GM21447 (cell line): ENCODE measurements around the gene RAB6B.
"Not testable (repeated sequence)": the region's sequence is repeated elsewhere in the genome, so short reads cannot be mapped to it uniquely, and the experiment has no call there.

Source experiments
- ATAC-seq: cut with Tn5 transposase; IDR thresholded peaks from one replicate; pipeline ENCODE4 v1.9.1; 2021; ENCODE audit not compliant: unreplicated experiment

Gene RAB6B

DNA sequence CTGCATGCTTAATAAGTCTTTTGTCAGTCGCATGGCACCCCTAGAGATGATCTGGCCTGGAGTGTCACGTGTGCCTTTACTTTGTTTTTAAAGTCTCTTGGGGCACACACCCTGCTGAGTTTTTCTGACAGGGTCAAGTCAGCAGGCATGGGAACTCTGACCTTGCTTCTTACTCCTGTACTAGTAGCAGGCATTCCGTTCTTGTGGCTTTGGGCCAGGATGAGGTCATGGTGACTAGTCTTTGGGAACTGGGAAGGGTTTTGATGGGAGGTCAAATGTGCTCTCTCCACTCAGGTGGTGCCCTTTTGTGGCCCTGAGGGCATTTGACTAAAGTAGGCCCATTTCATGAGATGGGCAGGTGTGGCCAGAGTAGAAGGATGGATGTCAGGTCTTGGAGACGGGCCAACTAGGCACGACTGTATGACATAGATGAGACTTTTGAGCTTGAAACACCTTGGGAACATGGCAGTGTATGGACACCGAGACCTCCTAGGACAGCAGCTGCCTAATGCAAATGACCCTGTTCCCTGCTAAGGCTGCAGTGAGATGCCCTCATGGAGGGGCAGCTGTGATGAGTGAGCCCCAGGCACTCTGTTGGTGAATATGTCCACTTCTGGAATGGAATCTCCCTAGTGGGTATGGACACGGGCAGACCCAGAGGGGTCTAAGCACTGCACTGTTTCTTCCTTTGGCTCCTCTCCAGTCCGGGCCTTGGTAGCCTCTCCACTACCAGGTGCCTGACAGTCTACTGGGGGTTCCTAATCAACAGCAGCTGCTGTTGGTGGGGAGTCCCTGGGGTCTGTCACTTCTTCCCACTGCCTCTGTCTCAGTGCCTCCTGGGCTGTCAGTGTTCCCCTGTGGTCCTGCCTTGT is 73.7 kb downstream of the RAB6B start:
- ATAC-seq: no peak

DNA sequence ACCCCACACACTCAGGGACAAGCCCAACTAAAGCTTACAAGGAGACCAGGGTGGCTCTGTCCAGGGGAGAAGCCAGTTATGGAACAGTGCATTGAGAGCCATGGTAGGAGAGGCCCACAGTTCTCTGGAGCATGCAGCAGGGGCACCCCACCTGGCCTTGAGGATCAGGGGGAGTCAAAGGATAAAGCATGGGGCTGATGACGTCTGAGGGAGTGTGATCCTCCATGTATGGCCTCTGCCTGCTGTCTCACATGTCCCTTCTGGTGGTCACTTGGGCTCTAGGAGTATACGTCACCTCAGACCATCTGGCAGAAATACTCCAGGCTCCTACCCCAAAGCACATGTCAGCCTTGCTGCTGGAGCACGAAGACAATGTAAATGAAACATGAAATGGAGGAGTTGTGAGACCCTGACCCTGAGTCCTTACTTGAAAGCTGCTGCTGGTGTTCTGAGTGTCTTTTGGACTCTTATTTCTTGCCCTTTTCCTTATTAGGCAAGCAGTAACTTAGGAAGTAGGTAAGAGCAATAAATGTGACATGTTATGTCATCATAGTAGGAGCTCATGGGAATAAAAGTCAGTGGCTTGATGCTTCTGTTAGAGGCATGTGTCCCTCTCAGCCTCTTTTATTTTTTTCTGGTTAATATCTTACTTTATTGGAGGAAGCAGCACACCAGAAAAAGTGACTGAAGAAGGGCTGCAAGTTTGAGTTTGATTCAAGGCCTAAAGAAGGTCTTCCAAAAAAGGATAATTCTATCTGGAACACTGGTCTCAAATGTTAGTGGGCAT is 74.6 kb downstream of the RAB6B start:
- ATAC-seq: no peak

DNA sequence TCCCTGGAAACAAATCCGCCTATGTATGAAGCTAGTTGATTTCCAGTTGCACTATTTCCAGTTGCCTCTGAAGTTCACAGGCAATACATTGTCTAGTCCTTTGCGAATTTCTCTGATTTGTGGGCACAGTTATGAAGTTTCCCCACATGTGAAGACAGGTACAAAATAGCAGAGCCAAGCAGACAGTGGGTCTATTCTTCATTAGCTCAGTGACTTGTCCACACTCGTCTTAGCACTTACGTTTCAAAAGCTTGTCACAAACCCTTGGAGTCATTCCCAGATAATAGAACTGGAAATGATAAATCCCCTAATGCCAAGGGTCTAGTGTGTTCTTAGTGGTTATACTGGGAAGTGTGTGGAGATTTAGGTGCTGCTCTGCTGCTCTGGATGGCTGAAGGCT is 75.6 kb downstream of the RAB6B start:
- no peak for ATAC-seq

DNA sequence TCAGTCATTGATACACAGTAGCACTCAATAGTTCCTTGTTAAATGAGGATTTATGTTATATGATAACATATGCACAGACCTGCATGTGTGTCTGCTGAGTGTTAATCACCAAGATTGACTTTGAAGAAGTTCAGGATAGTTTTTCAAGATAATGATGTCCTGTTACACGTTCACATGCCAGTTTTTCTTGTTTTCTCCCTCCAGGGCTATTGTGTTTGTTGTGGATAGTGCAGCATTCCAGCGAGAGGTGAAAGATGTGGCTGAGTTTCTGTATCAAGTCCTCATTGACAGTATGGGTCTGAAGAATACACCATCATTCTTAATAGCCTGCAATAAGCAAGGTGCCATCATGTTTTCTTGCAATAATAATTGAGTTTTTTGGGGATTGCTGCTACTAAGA is 80.3 kb downstream of the RAB6B start:
- ATAC-seq: no peak

DNA sequence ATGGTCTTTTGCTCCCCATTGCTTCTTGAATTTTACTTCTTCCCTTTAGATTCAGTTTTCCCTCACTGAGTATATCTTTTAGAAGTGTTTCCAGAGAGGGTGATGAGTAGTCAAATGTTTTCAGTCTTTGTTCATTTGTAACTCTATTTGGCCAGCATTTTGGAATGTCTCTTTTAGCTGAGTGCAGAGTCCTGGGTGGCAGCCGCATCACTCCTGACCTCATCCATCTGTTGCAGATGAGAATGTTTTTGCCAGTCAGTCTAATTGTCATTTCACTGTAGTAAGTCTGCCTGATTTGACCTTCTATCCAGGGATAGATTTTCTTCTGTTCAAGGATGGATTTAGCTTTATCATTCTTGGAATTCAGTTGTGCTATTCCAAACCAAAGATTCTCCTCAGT is 82.8 kb downstream of the RAB6B start:
- ATAC-seq: no peak

DNA sequence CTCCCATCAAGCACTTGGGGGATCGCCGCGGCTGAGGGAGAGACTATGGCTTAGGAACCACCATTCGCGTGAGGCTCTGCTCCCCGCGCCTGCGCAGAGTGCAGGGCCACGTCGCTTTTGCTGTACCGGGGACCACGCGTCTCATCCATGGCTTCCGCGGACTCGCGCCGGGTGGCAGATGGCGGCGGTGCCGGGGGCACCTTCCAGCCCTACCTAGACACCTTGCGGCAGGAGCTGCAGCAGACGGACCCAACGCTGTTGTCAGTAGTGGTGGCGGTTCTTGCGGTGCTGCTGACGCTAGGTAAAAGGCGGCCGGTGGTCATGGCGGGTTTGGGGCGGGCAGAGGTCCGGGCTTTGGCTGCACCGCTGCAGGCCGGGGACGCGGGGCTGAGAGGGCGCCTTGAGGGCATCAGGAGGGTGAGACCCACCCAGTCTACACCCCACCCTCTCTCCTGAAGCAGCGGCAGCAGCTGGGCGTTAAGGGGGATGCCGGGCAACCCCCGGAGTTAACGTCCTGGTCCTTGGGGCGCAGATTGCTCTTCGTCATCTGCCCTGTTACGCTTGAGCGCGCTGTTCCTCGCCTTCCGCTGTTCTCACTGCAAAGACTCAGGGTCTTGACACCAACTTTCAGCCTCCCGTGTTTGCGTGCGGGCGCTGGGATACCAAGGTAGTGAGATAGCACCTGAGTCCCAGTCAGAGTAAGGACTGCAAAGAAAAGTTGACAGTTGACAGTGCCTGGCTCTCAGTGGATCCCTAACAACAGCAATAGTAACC is 89.8 kb downstream of the RAB6B start, which contains the start of gene SRPRB:
TSS of gene SRPRB (plus strand) at position 114 of the 774 bp plus-strand sequence. CDS start at position 148, 34 bp downstream.
- ATAC-seq: peak; percentile 98

DNA sequence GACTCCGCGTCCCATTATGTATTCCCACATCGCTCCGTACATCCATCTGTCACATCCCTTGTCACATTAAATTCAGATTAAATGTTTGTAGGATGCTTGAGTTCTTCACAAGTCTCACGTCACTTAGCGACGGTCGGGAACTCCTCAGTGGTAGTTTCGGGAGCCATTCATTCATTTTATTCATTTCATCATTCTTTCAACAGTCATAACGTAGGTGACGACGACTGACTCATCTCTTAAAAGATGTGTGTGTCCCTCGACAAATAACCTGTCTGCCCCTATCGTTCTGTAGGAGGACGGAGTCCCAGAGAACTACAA is 90.3 kb downstream of the RAB6B start:
- ATAC-seq: no peak

DNA sequence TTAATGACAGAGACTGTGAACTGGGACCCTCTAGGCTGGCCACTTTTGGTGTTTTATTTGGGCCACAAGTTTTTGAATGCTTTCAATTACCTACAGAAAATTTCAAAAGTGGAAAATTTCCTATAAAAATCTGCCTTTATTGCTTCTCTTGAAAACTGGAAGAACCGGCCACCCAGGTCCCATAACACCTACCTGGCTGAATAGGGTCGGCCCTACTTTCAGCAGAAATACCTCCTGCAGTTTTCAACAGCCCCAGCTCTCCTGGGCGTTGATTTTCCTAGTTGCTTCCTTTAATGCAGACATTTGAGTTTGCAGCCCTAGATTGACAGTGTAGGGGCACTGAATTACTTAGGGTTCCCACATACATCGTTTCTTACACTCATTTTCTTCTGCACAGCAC is 90.8 kb downstream of the RAB6B start:
- no peak for ATAC-seq

DNA sequence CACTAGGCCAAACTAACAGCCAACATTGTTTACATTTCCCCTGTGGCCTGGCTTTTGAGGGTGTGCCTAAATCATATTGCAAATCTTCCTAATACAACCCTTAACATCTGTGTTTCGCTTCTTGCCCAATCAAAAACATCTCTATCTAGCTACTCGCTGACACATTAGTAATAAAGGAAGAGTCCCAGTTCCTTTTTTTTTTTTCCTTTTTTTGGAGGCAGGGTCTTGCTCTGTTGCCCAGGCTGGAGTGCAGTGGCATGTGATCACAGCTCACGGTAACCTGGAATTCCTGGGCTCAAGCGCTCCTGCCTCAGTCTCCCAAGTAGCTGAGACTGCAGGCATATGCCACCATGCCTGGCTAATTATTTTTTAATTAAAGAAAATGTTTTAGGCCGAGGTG is 92.2 kb downstream of the RAB6B start:
- ATAC-seq: no peak

DNA sequence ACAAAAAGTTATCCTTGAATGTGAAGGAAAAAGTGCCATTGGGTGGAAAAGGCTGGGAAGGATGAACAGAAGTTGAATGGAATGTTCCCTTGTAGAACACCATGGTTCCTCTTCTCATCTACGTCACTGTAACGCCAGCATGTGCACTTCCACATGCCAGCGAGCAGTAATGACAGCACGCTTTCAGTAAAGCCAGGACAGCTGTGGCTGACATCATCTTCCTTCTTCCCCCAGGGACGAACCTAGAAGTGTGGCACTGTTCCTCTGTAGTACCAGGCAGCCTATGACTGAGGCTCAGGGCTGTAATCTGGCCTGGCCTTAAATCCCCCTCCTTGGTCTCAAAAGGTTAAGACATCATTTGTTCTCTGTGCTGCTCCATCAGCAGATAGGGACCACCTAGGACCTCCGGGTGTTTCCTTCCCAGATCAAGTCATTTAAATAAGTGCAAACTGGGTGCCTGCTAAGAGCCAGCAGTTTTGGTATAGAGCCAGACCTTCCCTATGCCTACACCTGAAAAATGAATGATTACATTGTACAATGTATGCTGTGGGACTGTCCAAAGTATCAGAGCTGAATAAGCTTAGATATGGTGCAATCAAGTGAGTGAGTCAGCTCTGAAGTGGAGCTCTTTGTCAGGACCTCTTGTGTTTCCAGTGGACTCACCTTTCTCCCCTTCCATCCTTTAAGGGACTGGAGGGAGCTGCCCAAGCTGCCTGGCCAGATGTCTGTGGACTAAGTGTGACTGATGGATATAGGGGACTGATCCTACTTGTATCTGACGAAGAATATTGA is 95.7 kb downstream of the RAB6B start:
- ATAC-seq: no peak

DNA sequence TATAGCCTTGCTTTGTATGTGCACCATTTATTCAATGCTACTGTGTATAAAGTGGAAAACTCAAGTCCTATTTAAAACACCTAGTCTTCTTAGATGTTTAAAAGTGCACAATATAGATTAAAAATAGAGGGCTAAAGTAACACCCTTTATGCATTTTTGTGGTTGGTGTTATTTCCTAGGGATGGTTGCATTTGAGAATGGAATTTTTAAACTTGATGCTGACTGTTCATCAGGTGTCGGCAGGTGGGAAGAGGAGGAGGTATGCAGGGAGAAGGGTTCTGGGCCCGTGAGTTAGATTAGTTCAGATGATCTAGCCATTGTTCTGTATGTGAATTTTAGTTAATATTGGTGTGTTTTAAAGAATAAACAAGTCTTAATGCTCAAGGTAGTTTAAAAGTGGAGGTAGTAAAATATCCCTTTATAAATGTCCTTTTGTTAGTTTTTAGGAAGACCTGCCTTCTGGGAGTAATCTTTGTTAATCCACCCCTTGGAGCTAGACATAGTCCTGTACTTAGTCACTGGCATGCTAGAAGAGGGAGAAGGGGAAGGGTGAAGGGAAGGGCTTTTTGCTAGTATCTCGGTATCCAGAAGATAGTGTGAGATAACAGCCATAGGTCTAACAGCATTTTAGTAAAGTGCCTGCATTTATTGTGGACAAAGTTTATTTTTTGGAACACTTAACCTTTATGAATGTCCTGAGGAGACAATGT is 98.1 kb downstream of the RAB6B start:
- no peak for ATAC-seq

DNA sequence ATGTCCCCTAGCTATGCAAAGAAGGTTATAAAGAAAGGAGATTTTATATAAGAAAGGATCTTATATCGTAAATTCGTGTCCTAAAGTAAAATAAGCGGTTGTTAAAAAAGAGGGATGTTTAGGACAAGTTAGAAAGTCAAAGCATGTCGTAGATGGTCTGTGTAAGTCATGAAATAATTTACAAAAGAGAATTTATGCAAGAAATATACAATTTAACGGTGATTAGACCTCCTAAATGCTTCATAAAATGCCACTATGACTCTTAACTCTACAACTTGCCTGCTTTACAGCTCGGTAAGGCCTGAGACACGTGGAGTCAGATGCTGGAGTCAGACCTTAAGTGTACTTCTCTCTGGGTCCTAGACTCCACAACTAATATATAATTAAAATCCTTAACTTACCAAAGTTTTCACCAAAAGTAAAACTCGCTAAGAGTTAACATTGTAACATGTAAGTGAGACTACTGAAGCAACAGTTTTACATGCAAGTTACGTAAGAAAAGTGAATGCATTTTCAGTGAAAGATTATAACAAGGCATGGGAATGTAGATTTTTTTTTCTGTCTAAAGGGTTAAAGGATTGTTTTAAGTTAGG is 103.4 kb downstream of the RAB6B start:
- no peak for ATAC-seq

DNA sequence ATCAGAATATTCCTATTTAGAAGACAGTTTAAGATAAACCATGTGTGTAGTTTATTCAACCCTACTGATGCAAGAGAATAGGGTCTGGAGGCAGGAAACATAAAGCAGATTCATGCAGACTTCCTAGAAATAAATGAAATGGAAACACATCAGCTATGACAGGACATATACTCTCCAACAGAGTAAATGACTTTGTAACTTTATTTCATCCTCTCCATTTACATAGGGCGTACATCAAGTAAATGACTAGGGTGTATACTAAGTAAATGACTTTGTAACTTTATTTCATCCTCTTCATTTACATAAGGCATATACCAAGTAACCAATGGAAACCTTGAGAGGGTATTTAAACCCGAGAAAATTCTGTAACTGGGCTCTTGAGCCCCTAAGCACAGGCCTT is 107.7 kb downstream of the RAB6B start:
- ATAC-seq: no peak

DNA sequence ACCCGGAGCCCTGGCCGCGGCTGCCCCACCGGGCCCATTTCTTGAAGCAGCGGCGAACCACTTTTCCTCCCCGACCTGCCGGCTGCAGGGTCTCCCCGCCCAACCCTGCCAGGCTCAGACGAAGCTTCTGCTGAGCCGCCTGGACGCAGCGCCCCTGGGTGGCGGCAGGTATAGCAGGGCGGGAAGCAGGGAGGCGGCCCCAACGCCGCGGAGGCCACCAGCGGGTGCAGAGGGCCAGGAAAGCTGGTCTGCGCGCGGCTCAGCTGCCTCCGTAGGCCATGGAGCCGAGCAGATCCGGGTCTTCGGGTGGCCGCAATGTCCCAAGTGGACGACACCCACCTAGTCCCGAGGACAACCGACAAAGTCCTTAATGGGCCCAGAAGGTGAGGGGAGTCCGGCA is 111.9 kb downstream of the RAB6B start:
- no peak for ATAC-seq

DNA sequence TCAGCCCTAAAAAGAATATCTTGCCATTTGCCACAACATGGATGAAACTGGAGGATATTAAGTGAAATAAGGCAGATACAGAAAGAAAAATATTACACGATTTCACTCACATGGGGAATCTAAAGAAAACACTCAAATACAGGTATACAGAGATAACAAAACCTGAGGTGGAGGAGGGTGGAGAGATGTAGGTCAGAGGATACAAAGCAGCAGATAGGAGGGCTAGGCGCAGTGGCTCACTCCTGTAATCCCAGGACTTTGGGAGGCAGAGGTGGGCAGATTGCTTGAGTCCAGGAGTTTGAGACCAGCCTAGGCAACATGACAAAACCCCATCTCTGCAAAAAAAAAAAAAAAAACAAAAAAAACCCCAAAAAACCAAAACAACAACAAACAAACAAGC is 113.2 kb downstream of the RAB6B start:
- ATAC-seq: no peak

DNA sequence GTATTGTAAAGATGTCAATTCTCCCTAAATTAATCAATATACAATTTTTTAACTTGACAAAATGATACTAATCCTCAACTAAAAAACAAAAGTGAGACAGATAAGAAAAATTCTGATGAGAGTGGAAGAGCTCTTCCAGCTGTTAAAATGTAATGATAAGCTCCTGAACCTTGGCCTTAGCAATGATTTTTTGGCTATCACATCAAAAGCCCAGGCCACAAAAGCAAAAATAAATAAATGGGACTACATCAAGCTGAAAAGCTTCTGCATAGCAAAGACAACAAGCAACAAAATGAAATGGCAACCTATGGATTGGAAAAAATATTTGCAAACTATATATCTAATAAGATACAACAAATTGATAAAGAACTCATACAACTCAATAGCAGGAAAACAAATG is 114.1 kb downstream of the RAB6B start:
- ATAC-seq: no peak

DNA sequence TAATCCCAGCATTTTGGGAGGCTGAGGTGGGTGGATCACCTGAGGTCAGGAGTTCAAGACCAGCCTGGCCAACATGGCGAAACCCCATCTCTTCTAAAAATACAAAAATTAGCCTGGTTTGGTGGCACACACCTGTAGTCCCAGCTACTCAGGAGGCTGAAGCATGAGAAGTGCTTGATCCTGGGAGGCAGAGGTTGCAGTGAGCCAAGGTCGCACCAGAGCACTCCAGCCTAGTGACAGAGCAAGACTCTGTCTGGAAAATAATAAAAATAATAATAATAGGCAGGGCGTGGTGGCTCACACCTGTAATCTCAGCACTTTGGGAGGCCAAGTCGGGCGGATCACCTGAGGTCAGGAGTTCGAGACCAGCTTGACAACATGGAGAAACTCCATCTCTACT is 114.9 kb downstream of the RAB6B start:
- not testable (repeated sequence) for ATAC-seq

DNA sequence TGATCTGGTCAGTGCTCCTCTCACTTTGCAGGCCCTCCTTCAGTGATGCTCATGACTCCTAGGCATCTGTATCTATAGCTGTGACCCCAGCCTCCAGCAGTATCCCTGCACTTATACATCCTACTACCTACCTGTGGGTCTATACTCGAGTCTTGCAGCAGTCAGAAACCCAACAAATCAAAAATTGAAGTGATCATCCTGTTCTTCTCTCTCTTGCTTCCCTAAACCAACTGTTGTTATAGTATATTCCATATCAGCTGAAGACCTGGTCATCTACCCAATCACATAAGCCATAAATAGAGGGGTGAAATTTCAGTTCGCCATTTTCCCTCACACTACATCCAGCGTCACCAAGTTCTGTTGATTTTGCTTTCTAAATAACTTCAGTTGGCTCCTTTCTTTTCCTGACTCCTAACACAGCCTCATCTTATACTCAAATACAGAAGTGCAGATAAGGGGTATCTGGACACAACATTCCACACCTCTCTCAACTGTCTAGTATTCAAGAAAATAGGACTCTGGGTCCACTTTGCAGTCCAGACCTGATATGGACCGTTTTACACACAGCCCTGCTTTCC is 116.0 kb downstream of the RAB6B start:
- ATAC-seq: no peak

DNA sequence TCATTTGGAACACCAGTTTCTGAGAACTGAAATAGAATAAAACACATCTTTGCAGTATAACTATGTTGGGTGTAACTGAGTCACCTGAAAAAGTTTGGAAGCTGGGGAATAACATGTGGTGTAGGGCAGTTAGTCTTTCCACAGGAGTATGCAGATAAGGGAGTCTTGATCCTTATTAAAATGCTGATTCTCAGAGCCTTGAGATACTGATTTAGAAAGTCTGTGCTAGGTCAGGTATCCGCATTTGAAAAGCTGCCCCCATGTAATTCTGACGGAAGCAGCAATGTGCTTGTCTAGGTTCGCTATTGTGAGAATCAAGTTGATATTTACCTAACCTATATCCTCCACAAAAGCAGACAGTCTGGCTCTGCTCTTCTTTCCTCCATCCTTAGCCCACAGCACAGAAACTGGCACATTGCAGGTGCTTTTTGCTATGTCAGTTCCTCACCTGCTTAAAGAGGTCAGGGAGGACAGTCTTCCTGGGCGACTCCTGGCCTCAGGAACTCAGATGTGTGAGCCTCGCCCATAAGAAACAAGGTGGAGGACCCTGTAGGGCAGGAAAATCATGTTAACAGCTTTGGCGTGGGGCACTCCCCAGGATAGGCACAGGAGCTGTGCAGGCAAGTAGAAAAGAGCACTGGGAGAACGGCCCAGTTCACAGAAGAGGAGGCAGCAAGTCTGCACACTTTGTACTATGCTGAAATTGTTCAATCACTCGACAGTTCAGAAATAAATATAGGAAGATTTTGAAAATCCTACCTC is 117.7 kb downstream of the RAB6B start:
- no peak for ATAC-seq
